SU-DHL-6 (cell line): ENCODE measurements around the gene PLEKHJ1.

Source experiments
- CTCF ChIP-seq: fragments of 200-600 bp; sonication (generic); IDR thresholded peaks from one replicate; pipeline ENCODE4 v1.5.1; 2017; ENCODE audit warnings: antibody characterized with exemption, mild to moderate bottlenecking, low read length, moderate library complexity; ENCODE audit not compliant: insufficient read depth, poor library complexity, severe bottlenecking
- EZH2phosphoT487 ChIP-seq: fragments of 200-600 bp; sonication (generic), shearing (Covaris generic); conservative IDR thresholded peaks from 2 replicates; pipeline ENCODE4 v1.6.1; 2018; ENCODE audit warnings: mild to moderate bottlenecking, antibody characterized with exemption, low read length, moderate library complexity, mixed read lengths

GRCh38 chr19:2197270-2197669, 38.9 kb downstream of the PLEKHJ1 start:
- no peak for TF ChIP-seq EZH2phosphoT487
- TF ChIP-seq CTCF = no peak
